Measurements from ENCODE around the gene EPB41L4B. TPM values are rescaled to one million over a fixed set of nuclear protein-coding genes. Genes with fewer than 3 reads are reported as not detected.

EPB41L4B gene
- polyA plus RNA-seq, 10 donors: 4.0 to 12.7 (median 8.8) TPM

GRCh38 chr9:109122726-109123621 lies 197.9 kb downstream of the EPB41L4B start:
- no peak for DNase-seq

Other genes with a start within 250 kb of the EPB41L4B start
- gene TMEM245, start 201.1 kb downstream of the EPB41L4B start, polyA plus RNA-seq (ENCODE audit: insufficient read length in 10 of 10): 10 to 100 TPM; 28.9 to 52.5 (median 39.3) TPM
- 1 to 10 TPM in 7 of 10 donors, under 1 TPM in 3; 0.77 to 4.8 (median 1.6) TPM for gene FRRS1L, start 153.8 kb downstream of the EPB41L4B start, polyA plus RNA-seq (ENCODE audit: insufficient read length in 10 of 10)
- gene PTPN3, start 177.2 kb upstream of the EPB41L4B start, polyA plus RNA-seq (ENCODE audit: insufficient read length in 10 of 10): 1 to 10 TPM; 1.7 to 5.9 (median 3.2) TPM

All from muscle of back (tissue), 11 donors.